HCT116 (cell line): ENCODE measurements around the gene SLC4A7. TPM values are rescaled to one million over a fixed set of nuclear protein-coding genes. Genes with fewer than 3 reads are reported as not detected.

Experiments
- ATAC-seq: fragments of 200-7000 bp; cut with Tn5 transposase; 2 replicates; pipeline ENCODE4 v1.9.1; 2020; ENCODE audit warnings: mild to moderate bottlenecking, moderate library complexity
- BruUV-seq: library from RNA; stranded (reverse); fragments of 400-500 nt; replicated peaks from 2 replicates; lab custom pipeline; 2021; lab: Mats Ljungman, UMichigan
- CTCF ChIA-PET: fragments of 300-600 bp; sonication (Branson Sonifier 250); formaldehyde crosslinking; loops from one replicate; lab custom pipeline; 2021; ENCODE audit warnings: antibody characterized with exemption; lab: Charles Lee
- POLR2A ChIA-PET: fragments of 300-600, 350-600 bp; sonication (Branson Sonifier 250); formaldehyde crosslinking; loops from one replicate; lab custom pipeline; 2021; ENCODE audit warnings: antibody characterized with exemption; lab: Charles Lee
- RAD21 ChIA-PET, 2 experiments: fragments of 300-600 bp; sonication (Branson Sonifier 250); formaldehyde crosslinking; loops; one replicate each; lab custom pipeline; 2023; ENCODE audit warnings: low total read pairs in 2 of 2; ENCODE audit not compliant: uncharacterized antibody in 2 of 2, unreplicated experiment in 2 of 2, low non-redundant PET in 1 of 2; lab: Charles Lee
- DNase-seq: peaks from one replicate; pipeline ENCODE4 v3.0.0-alpha.2; 2010; ENCODE audit warnings: low read depth, low spot score
- H2AFZ ChIP-seq: fragments of 200-600 bp; shearing (Covaris generic), sonication (generic); 2 replicates; pipeline ENCODE4 v1.6.1; 2017; ENCODE audit warnings: low read depth, mixed run types, mixed read lengths, antibody characterized with exemption, low read length; ENCODE audit not compliant: poor library complexity, severe bottlenecking
- H3K27ac ChIP-seq: 2 replicates; pipeline ENCODE4 v1.5.1; 2012; ENCODE audit warnings: low read depth, low read length
- H3K27me3 ChIP-seq: fragments of 200-600 bp; sonication (generic); 2 replicates; pipeline ENCODE4 v1.6.1; 2016; ENCODE audit warnings: mixed run types, low read length, mixed read lengths; ENCODE audit not compliant: insufficient read depth
- H3K36me3 ChIP-seq, 2 experiments: fragments of 200-500 bp in 1 of 2; fragments of 200-600 bp in 1 of 2; sonication (Bioruptor generic) in 1 of 2; sonication (generic) in 1 of 2; 2 replicates each; pipeline versions ENCODE4 v1.5.1 to v1.6.1; 2014 to 2016; ENCODE audit warnings: low read length in 2 of 2, inconsistent platforms in 1 of 2, mixed read lengths in 1 of 2, mixed run types in 1 of 2; ENCODE audit not compliant: insufficient read depth in 2 of 2, control insufficient read depth in 1 of 2
- H3K4me1 ChIP-seq, 2 experiments: fragments of 200-600 bp in 1 of 2; sonication (generic) in 1 of 2; 2 replicates each; pipeline versions ENCODE4 v1.5.1 to v1.6.1; 2012 to 2017; ENCODE audit warnings: low read length in 2 of 2, inconsistent platforms in 1 of 2, mild to moderate bottlenecking in 1 of 2, mixed read lengths in 1 of 2, mixed run types in 1 of 2, moderate library complexity in 1 of 2; ENCODE audit not compliant: insufficient read depth in 2 of 2, control insufficient read depth in 1 of 2
- H3K4me2 ChIP-seq: fragments of 200-600 bp; sonication (generic); 2 replicates; pipeline ENCODE4 v1.6.1; 2017; ENCODE audit warnings: mixed run types, low read length, mixed read lengths
- H3K4me3 ChIP-seq, 2 experiments: fragments of 200-600 bp in 1 of 2; sonication (generic) in 1 of 2; replicated peaks in 1 of 2; 2 replicates each; pipeline ENCODE4 v1.5.1; 2011 to 2016; ENCODE audit warnings: low read length in 2 of 2, control low read depth in 1 of 2, low read depth in 1 of 2, mild to moderate bottlenecking in 1 of 2, mixed read lengths in 1 of 2, mixed run types in 1 of 2
- H3K79me2 ChIP-seq: fragments of 200-600 bp; sonication (generic); 2 replicates; pipeline ENCODE4 v1.6.1; 2017; ENCODE audit warnings: mild to moderate bottlenecking, mixed run types, low read length, moderate library complexity, mixed read lengths; ENCODE audit not compliant: insufficient read depth
- H3K9ac ChIP-seq: fragments of 200-600 bp; sonication (generic); 2 replicates; pipeline ENCODE4 v1.6.1; 2016; ENCODE audit warnings: low read length, mixed read lengths
- H3K9me2 ChIP-seq: fragments of 200-600 bp; sonication (generic), shearing (Covaris generic); 2 replicates; pipeline ENCODE4 v1.6.1; 2017; ENCODE audit warnings: mixed run types, mild to moderate bottlenecking, moderate library complexity; ENCODE audit not compliant: insufficient read depth
- H3K9me3 ChIP-seq, 2 experiments: fragments of 200-500 bp in 1 of 2; fragments of 200-600 bp in 1 of 2; sonication (Bioruptor generic) in 1 of 2; sonication (generic) in 1 of 2; 2 replicates each; pipeline ENCODE4 v1.6.1; 2014 to 2017; ENCODE audit warnings: low read length in 2 of 2, mixed read lengths in 2 of 2, inconsistent platforms in 1 of 2, low read depth in 1 of 2, mild to moderate bottlenecking in 1 of 2, mixed run types in 1 of 2, moderate library complexity in 1 of 2; ENCODE audit not compliant: control insufficient read depth in 1 of 2, insufficient read depth in 1 of 2
- H4K20me1 ChIP-seq: fragments of 200-600 bp; sonication (generic), shearing (Covaris generic); 2 replicates; pipeline ENCODE4 v1.6.1; 2017; ENCODE audit warnings: mixed run types, mild to moderate bottlenecking, moderate library complexity; ENCODE audit not compliant: insufficient read depth
- ATF3 ChIP-seq: IDR thresholded peaks from 2 replicates; pipeline ENCODE4 v1.6.1; 2012
- CEBPB ChIP-seq: IDR thresholded peaks from 2 replicates; pipeline ENCODE4 v1.6.1; 2012; ENCODE audit warnings: low read depth
- JUND ChIP-seq: IDR thresholded peaks from 2 replicates; pipeline ENCODE4 v1.6.1; 2012
- REST ChIP-seq: IDR thresholded peaks from 2 replicates; pipeline ENCODE4 v1.6.1; 2012; ENCODE audit warnings: low read depth
- SIN3A ChIP-seq: IDR thresholded peaks from 2 replicates; pipeline ENCODE4 v1.6.1; 2012; ENCODE audit warnings: low read depth
- TCF7L2 ChIP-seq: IDR thresholded peaks from 2 replicates; pipeline ENCODE4 v1.7.0; 2011; ENCODE audit warnings: borderline replicate concordance, inconsistent platforms; ENCODE audit not compliant: insufficient read depth, insufficient read length; ENCODE audit errors: extremely low read depth
- ZBTB33 ChIP-seq: IDR thresholded peaks from 2 replicates; pipeline ENCODE4 v1.6.1; 2011; ENCODE audit warnings: mild to moderate bottlenecking, low read length, moderate library complexity; ENCODE audit not compliant: insufficient replicate concordance; ENCODE audit errors: extremely low read depth
- ZFX ChIP-seq: fragments of 450-650 bp; IDR thresholded peaks from 2 replicates; pipeline ENCODE4 v1.6.1; 2017
- intact Hi-C: fragments of 100-400 bp; cut with micrococcal nuclease; formaldehyde crosslinking; loops from 2 replicates; pipeline ENCODE4 v1.10.0; 2022
- total RNA-seq: library from RNA; stranded (reverse); gene quantifications from one replicate; pipeline ENCODE4 v1.2.1, GENCODE V29; 2021; ENCODE audit not compliant: unreplicated experiment

Gene SLC4A7
- total RNA-seq, 1 experiment from 2014 or later: 37.6 TPM

- CTCF ChIA-PET: no interaction called here
- no TSS peak for BruUV-seq
- peaks cover 5 to 8% of the 10 kb centered on the region in 2 experiments; a peak in 2 of 4 replicates for H3K36me3 ChIP-seq
- H3K9ac ChIP-seq: no peak overlapping the region
- H3K4me2 ChIP-seq: no peak overlapping the region
- H4K20me1 ChIP-seq: no peaks in the 10 kb centered on the region
- H3K4me3 ChIP-seq: no peak overlapping the region
- intact Hi-C loops: no loop called here
- no peak for TF ChIP-seq REST
- no peak for TF ChIP-seq ATF3
- H2AFZ ChIP-seq: no peak overlapping the region
- DNase-seq: no peak
- H3K9me2 ChIP-seq: no peaks in the 10 kb centered on the region
- no peaks in the 10 kb centered on the region for H3K79me2 ChIP-seq
- H3K27ac ChIP-seq: no peak overlapping the region
- no peaks in the 10 kb centered on the region for H3K4me1 ChIP-seq
- POLR2A ChIA-PET: no interaction called here
- RAD21 ChIA-PET: no interaction called here
- no peaks in the 10 kb centered on the region for H3K27me3 ChIP-seq
- ATAC-seq: no peak
- H3K9me3 ChIP-seq: no peaks in the 10 kb centered on the region
Observed at GRCh38 chr3:27378331-27378730, 105.9 kb downstream of the SLC4A7 start.

- CTCF ChIA-PET: no interaction called here
- Histone ChIP-seq H3K9me3 (no peaks in the 10 kb centered on the region), H2AFZ (no peak overlapping the region), H3K9ac (no peak overlapping the region), H3K27ac (no peak overlapping the region), H3K36me3 (peaks cover 0 to 2% of the 10 kb centered on the region in 2 experiments; a peak in 1 of 4 replicates), H3K4me1 (no peaks in the 10 kb centered on the region), H3K4me3 (no peak overlapping the region), H4K20me1 (no peaks in the 10 kb centered on the region), H3K27me3 (no peaks in the 10 kb centered on the region), H3K79me2 (no peaks in the 10 kb centered on the region), H3K4me2 (no peak overlapping the region), H3K9me2 (no peaks in the 10 kb centered on the region)
- POLR2A ChIA-PET: no interaction called here
- intact Hi-C loops: no loop called here
- no TSS peak for BruUV-seq
- RAD21 ChIA-PET: no interaction called here
- ATAC-seq (no peak), DNase-seq (no peak)
- TF ChIP-seq SIN3A (no peak), TCF7L2 (no peak), ZBTB33 (no peak), CEBPB (no peak), JUND (no peak), REST (no peak), ZFX (no peak)
Observed at GRCh38 chr3:27376109-27376772, 107.9 kb downstream of the SLC4A7 start.
